Vagina (tissue), 2 donors: ENCODE data around the gene LXN.

Experiments
- POLR2A ChIP-seq, 2 donors: fragments of 450-650 bp; IDR thresholded peaks; one replicate each; pipeline ENCODE4 v1.6.1; 2017; ENCODE audit warnings: antibody characterized with exemption in 2 of 2, mild to moderate bottlenecking in 2 of 2, moderate library complexity in 2 of 2
- TF ChIP-seq, protein P1 (sequence below), 3 experiments: fragments of 450-650 bp in 2 of 3; fragments of 200-600 bp in 1 of 3; sonication (generic) in 1 of 3; IDR thresholded peaks; one replicate each; pipeline ENCODE4 v1.5.1; 2017 to 2019; ENCODE audit warnings: antibody characterized with exemption in 3 of 3, mild to moderate bottlenecking in 2 of 3, moderate library complexity in 2 of 3

GRCh38 chr3:158702815-158703481 lies 30.5 kb upstream of the LXN start:
- no peak for TF ChIP-seq POLR2A (IDR thresholded peaks at IDR 0.05)
- TF ChIP-seq, protein P1, sequence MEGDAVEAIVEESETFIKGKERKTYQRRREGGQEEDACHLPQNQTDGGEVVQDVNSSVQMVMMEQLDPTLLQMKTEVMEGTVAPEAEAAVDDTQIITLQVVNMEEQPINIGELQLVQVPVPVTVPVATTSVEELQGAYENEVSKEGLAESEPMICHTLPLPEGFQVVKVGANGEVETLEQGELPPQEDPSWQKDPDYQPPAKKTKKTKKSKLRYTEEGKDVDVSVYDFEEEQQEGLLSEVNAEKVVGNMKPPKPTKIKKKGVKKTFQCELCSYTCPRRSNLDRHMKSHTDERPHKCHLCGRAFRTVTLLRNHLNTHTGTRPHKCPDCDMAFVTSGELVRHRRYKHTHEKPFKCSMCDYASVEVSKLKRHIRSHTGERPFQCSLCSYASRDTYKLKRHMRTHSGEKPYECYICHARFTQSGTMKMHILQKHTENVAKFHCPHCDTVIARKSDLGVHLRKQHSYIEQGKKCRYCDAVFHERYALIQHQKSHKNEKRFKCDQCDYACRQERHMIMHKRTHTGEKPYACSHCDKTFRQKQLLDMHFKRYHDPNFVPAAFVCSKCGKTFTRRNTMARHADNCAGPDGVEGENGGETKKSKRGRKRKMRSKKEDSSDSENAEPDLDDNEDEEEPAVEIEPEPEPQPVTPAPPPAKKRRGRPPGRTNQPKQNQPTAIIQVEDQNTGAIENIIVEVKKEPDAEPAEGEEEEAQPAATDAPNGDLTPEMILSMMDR (IDR thresholded peaks at IDR 0.05) = no peak
